Stimulated activated CD4-positive, alpha-beta T cell treated with anti-CD3 and anti-CD28 coated beads, Interleukin-12 subunit alpha, Interleukin-12 subunit beta, amount 100 ng/mL, for 4 hours (primary cell): ENCODE results near the gene HIBADH.
A peak's percentile ranks its signal among the peaks of the same experiment; 100 is the strongest.

ENCODE experiments used
- DNase-seq: peaks from one replicate; pipeline ENCODE4 v3.0.0-alpha.2; 2020

HIBADH gene

GRCh38 chr7:27662490-27663205 lies at the start of gene HIBADH:
Gene HIBADH (minus strand): TSS chr7:27662883. CDS start chr7:27662788, 95 bp downstream.
- peak; percentile 89 for DNase-seq

DNA sequence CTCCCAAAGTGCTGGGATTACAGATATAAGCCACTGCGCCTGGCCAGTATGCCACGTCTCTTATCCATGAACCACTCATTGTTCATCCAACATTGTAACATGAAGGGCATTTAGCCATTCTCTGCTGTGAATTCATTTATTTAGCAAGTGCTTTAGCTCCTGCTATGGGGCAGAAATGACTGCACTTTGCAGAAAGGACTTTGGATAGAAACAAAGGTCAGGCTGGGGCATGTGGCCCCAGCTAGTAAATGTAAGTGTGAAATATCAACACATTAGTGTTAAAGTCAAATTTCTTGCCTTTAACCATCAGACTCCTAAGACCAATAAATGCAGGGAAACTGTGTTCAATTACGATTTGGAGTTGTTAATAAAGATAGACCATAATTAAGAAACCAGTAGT lies 49.5 kb upstream of the HIBADH start:
- DNase-seq: no peak

DNA sequence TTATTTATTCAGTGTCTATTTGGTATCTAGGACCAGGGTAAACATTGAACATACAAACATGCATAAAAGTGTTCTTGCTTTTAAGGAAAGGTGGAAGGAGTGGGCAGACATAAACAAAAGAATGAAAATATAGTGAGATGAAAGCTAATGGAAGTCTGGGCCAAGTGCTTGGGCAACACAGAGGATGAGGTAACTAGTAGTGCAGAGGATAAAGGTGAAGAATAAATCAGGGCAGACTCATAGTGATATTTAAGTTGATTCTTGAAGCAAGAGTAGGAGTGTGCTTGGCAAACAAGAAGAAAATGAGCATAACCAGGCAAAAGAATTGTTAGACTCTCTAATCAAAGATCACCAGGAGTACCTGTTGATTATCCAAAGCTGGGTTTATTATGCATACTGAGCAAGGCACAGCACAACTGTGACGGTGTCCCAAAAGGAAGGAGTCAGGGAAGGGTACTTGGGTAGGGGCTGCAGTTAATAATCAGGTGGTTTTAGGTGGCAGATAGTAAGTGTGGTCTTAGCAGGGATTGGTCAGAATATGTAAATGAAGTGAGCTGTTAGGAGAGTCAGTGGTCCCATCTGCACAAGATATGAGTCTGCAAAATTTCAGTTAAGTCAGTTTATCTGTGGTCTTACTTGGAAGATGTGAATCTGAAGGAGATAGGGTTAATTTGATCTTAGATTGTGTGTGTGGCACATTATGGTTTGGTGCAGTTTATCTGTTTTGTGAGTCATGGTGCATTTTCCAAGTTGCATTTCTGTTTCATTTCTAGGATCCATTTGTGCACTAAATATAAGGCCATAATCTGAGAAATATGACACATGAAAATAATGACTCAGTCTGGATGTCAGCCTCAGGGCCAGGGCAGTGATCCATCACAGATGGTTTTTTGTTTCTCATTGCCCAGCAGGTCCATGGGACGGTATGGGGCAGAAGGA lies 46.7 kb upstream of the HIBADH start:
- DNase-seq: no peak

GRCh38 chr7:27708485-27708884 lies 45.8 kb upstream of the HIBADH start:
- DNase-seq: no peak

GRCh38 chr7:27705200-27705594 lies 42.5 kb upstream of the HIBADH start:
- DNase-seq: no peak

GRCh38 chr7:27704422-27705199 lies 41.9 kb upstream of the HIBADH start:
- no peak for DNase-seq

DNA sequence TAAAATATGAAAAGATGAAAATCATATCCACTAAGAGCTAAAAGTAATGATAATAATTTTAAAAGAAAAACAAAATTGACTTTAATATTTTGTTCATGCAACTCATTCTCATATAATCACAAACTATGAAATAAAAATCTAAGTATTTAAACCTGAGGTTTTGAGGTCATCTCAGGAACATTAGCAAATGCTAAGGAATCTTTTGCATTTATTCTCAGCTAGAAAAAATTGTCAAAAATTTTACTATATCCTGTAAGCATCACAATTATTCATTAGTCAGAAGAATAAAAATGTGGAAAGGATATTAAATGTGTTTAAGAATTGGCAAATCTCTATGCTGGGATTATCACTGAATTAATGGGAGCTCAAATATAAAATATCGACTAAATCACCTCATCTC lies 40.5 kb upstream of the HIBADH start:
- DNase-seq: no peak

DNA sequence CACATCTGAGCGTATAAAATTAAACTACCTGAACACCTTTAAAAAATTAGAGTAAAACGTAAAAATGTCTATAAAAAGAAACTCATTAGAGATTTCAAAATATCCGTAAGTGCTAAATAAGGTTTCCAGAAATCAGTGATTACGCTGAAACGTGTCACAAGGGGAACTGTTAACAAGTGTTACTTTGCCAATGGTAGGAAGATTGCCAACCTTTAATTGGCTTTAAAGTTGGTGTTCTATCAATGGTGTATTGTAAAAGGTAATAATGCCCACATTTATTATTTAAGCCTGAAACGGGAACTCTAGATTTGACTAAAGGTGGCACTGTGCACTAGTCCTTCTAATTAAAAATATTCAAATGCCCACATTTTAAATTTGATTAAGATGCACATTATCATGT lies 37.8 kb upstream of the HIBADH start:
- no peak for DNase-seq

- no peak for DNase-seq
Measured at GRCh38 chr7:27699751-27700150, 37.1 kb upstream of the HIBADH start.

- DNase-seq: no peak
Measured at GRCh38 chr7:27697861-27698430, 35.3 kb upstream of the HIBADH start.

GRCh38 chr7:27695096-27695495 lies 32.4 kb upstream of the HIBADH start:
- DNase-seq: no peak

DNA sequence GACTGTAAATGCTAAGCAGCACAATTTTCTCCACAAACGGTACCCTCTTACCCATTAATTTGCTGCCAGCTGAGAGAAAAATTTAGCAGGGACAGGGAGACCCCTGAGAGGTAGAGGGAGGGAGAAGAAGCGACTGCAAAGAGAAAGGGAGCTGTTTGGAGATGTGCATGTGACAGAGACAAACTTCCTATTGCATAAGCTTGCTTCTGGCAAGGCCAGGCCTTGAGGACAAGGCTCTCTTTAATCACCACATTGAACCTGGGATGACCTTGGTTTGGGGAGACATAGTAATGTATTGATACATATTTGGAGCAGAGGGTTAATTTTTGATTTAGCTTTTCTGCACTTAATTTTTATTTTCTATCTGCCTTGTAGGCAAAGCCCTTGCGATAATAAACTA lies 31.1 kb upstream of the HIBADH start:
- DNase-seq: no peak

DNA sequence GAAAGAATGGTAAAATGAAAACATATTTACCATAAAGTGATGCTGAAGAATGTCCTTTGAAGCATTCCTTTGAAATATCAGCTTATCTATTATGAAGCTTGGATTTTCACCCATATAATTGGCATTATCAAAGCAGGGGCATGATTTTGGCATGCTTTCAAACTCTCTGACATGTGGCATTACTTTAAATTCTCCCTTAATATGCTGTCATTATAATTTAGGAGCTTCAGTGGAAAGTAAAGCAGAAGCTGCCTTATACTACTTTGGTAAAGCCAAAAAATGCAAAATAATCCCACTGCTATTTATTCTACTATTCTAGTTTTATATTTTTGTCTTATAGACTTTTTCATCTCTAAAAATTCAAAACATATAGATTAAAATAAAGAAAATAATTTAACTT lies 28.0 kb upstream of the HIBADH start:
- DNase-seq: no peak

DNA sequence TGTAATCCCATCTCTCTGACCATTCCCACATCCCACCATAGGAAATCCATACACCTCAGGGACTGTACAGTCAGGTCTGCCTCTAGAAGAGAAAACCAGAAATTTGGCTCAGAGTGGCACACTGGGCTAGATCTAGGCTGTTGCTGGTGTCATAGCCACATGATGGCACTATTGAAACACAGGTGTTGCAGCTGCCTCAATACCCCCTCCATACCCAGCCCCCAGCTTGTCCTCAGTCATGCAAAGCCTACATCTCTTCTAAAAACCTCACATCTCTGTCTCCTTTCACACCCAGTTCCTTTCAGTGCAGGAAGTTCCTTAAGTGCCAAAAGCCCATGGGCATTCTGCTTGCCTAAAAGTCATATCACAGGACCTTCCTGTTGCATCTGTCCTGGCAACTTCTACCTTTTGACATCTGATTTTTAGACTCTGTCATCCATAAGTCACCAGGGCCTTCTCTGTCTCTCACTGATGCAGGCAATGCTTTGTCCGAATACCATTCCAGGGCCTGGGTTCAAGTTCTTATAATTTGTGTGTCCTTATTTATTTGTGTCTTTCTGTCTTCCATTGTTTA lies 27.0 kb upstream of the HIBADH start:
- DNase-seq: no peak

- DNase-seq: no peak
Measured at GRCh38 chr7:27689150-27689549, 26.5 kb upstream of the HIBADH start.

GRCh38 chr7:27688646-27689045 lies 26.0 kb upstream of the HIBADH start:
- DNase-seq: no peak

- DNase-seq: no peak
Measured at GRCh38 chr7:27688056-27688455, 25.4 kb upstream of the HIBADH start.

- DNase-seq: no peak
Measured at GRCh38 chr7:27686315-27686714, 23.6 kb upstream of the HIBADH start.

DNA sequence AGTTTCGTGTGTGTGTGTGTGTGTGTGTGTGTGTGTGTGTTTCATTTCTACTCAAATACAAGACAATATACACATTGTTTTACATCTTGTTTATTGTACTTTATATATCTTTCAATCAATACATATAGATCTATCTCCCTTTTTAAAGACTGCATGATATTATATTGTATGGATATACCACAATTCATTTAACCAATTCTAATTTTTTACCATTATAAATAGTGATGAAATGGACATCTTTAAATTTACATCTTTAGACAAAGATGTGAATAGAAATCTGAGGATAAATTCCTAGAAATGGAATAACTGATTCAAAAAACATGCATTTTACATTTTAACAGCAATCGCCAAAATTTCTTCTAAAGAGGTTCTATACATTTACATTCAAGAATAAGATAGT lies 23.2 kb upstream of the HIBADH start:
- DNase-seq: no peak

DNA sequence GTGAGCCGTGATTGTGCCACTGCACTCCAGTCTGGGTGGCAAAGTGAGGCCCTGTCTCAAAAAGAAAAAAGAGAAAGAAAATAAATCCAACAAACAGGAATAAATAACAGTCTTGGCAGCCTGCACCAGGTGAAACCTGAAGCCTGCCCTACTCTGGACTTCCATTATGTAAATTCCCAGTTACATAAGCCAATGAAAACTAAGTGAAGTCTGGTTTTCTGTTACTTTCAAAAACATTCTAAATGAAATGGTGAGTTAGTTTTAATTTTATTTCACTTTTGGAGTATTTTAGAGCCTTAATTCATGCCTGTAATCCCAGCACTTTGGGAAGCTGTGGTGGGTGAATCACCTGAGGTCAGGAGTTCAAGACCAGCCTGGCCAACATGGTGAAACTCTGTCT lies 22.5 kb upstream of the HIBADH start:
- no peak for DNase-seq

GRCh38 chr7:27684491-27684890 lies 21.8 kb upstream of the HIBADH start:
- no peak for DNase-seq

DNA sequence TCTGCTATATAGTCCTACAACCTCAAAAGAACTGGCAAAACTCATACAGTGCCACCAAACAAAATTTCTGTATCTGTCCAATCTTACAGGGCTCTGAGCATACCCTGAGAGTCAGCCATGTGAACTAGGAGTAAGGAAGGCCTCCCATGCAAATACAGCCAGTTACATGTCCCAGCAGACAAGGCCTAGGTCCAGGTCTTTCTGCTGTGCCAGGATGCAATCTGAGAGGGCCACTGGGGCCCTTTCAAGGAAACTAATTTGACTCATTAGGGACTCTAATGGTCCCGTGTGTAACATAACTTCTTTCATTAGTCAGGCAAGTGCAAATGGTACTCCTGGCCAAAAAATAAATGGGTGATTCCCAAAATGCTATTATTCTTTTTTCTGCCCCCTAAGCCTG lies 17.9 kb upstream of the HIBADH start:
- DNase-seq: no peak
